IMR-90 (cell line): ENCODE measurements around the gene GMNC. TPM values are rescaled to one million over a fixed set of nuclear protein-coding genes. Genes with fewer than 3 reads are reported as not detected.

Experiments used
- ATAC-seq: fragments of 200-7000 bp; cut with Tn5 transposase; 2 replicates; pipeline ENCODE4 v1.9.1; 2020; ENCODE audit warnings: low read depth, mild to moderate bottlenecking, moderate library complexity
- BruUV-seq: library from RNA; stranded (reverse); fragments of 400-500 nt; replicated peaks from 2 replicates; lab custom pipeline; 2021; lab: Mats Ljungman, UMichigan
- CTCF ChIA-PET: fragments of 300-600 bp; formaldehyde crosslinking; extraction: SDS; loops from one replicate; lab custom pipeline; 2021; ENCODE audit warnings: antibody characterized with exemption; lab: Yijun Ruan, JAX
- POLR2A ChIA-PET: fragments of 300-600 bp; sonication (Branson Sonifier 250); formaldehyde crosslinking; loops from one replicate; lab custom pipeline; 2022; ENCODE audit warnings: antibody characterized with exemption; ENCODE audit not compliant: unreplicated experiment; lab: Charles Lee
- DNase-seq: peaks from one replicate; pipeline ENCODE4 v3.0.0; 2013
- H2AFZ ChIP-seq: replicated peaks from 2 replicates; pipeline ENCODE3; 2013; ENCODE audit warnings: low read length, mild to moderate bottlenecking; ENCODE audit not compliant: poor library complexity
- H2AK5ac ChIP-seq: 2 replicates; pipeline ENCODE4 v1.6.1; 2013; ENCODE audit warnings: low read depth, low read length, inconsistent platforms
- H2AK9ac ChIP-seq: replicated peaks from 2 replicates; pipeline ENCODE3; 2013; ENCODE audit warnings: mild to moderate bottlenecking, low read depth, low read length, moderate library complexity; ENCODE audit not compliant: poor library complexity
- H2BK120ac ChIP-seq: 2 replicates; pipeline ENCODE4 v1.6.1; 2013; ENCODE audit warnings: low read depth, low read length, inconsistent platforms
- H2BK15ac ChIP-seq: 3 replicates; pipeline ENCODE4 v1.6.1; 2013; ENCODE audit warnings: low read depth, low read length, inconsistent platforms
- H2BK20ac ChIP-seq: 2 replicates; pipeline ENCODE4 v1.6.1; 2013; ENCODE audit warnings: low read depth, mild to moderate bottlenecking, inconsistent platforms, low read length, moderate library complexity
- H2BK5ac ChIP-seq: 2 replicates; pipeline ENCODE4 v1.6.1; 2013; ENCODE audit warnings: mild to moderate bottlenecking, low read depth, low read length, inconsistent platforms; ENCODE audit not compliant: poor library complexity, severe bottlenecking
- H3K14ac ChIP-seq: replicated peaks from 2 replicates; pipeline ENCODE4 v1.6.1; 2013; ENCODE audit warnings: low read depth, low read length, inconsistent platforms
- H3K18ac ChIP-seq: 2 replicates; pipeline ENCODE4 v1.6.1; 2013; ENCODE audit warnings: low read depth, low read length, control low read depth
- H3K23ac ChIP-seq: 2 replicates; pipeline ENCODE4 v1.6.1; 2013; ENCODE audit warnings: low read depth, low read length, inconsistent platforms
- H3K27ac ChIP-seq: 2 replicates; pipeline ENCODE4 v1.5.1; 2013; ENCODE audit warnings: mild to moderate bottlenecking, control low read depth, low read length; ENCODE audit not compliant: insufficient read depth
- H3K27me3 ChIP-seq: 2 replicates; pipeline ENCODE4 v1.6.1; 2013; ENCODE audit warnings: low read length; ENCODE audit not compliant: control insufficient read depth, insufficient read depth
- H3K36me3 ChIP-seq: 2 replicates; pipeline ENCODE4 v1.6.1; 2013; ENCODE audit warnings: low read length, mixed read lengths; ENCODE audit not compliant: control insufficient read depth, insufficient read depth
- H3K4ac ChIP-seq: 2 replicates; pipeline ENCODE4 v1.6.1; 2013; ENCODE audit warnings: low read depth, low read length, inconsistent platforms
- H3K4me1 ChIP-seq: 2 replicates; pipeline ENCODE4 v1.6.1; 2013; ENCODE audit warnings: low read length, mixed read lengths; ENCODE audit not compliant: control insufficient read depth, insufficient read depth
- H3K4me2 ChIP-seq: 2 replicates; pipeline ENCODE4 v1.6.1; 2013; ENCODE audit warnings: low read depth, mild to moderate bottlenecking, control low read depth, low read length, moderate library complexity
- H3K4me3 ChIP-seq: 2 replicates; pipeline ENCODE4 v1.5.1; 2013; ENCODE audit warnings: low read depth, mild to moderate bottlenecking, control low read depth, low read length, moderate library complexity; ENCODE audit not compliant: insufficient read depth
- H3K56ac ChIP-seq: 2 replicates; pipeline ENCODE4 v1.6.1; 2013; ENCODE audit warnings: low read length, inconsistent platforms; ENCODE audit not compliant: insufficient read depth; ENCODE audit errors: extremely low read depth
- H3K79me1 ChIP-seq, 2 experiments: 2 replicates each; pipeline ENCODE4 v1.6.1; 2013; ENCODE audit warnings: low read length in 2 of 2, inconsistent platforms in 1 of 2, low read depth in 1 of 2
- H3K9ac ChIP-seq: 2 replicates; pipeline ENCODE4 v1.6.1; 2013; ENCODE audit warnings: low read depth, low read length, control low read depth
- H3K9me1 ChIP-seq: 2 replicates; pipeline ENCODE4 v1.6.1; 2013; ENCODE audit warnings: low read length, inconsistent platforms; ENCODE audit not compliant: insufficient read depth
- H3K9me3 ChIP-seq: 2 replicates; pipeline ENCODE4 v1.6.1; 2013; ENCODE audit warnings: low read length; ENCODE audit not compliant: control insufficient read depth, insufficient read depth
- H4K20me1 ChIP-seq: 2 replicates; pipeline ENCODE4 v1.6.1; 2013; ENCODE audit warnings: low read length, inconsistent platforms; ENCODE audit not compliant: insufficient read depth
- H4K5ac ChIP-seq: 2 replicates; pipeline ENCODE4 v1.6.1; 2013; ENCODE audit warnings: mild to moderate bottlenecking, low read depth, low read length, control low read depth
- H4K8ac ChIP-seq, 2 experiments: 2 replicates each; pipeline ENCODE4 v1.6.1; 2013; ENCODE audit warnings: low read depth in 2 of 2, low read length in 2 of 2, control low read depth in 1 of 2, inconsistent platforms in 1 of 2
- H4K91ac ChIP-seq: 2 replicates; pipeline ENCODE4 v1.6.1; 2013; ENCODE audit warnings: low read depth, low read length, inconsistent platforms; ENCODE audit not compliant: insufficient read depth
- CHD1 ChIP-seq: IDR thresholded peaks from 2 replicates; pipeline ENCODE4 v1.6.1; 2012; ENCODE audit warnings: low read depth, low read length, improper control_type of control experiment
- CTCF ChIP-seq: conservative IDR thresholded peaks from 2 replicates; pipeline ENCODE4 v1.5.1; 2012; ENCODE audit warnings: mild to moderate bottlenecking, low read depth, low read length, improper control_type of control experiment
- FOS ChIP-seq: fragments of 150-350 bp; IDR thresholded peaks from 2 replicates; pipeline ENCODE4 v1.6.1; 2016; ENCODE audit warnings: low read depth, low read length
- MAZ ChIP-seq: IDR thresholded peaks from 2 replicates; pipeline ENCODE4 v1.6.1; 2012; ENCODE audit warnings: low read depth, mild to moderate bottlenecking, low read length, improper control_type of control experiment, moderate library complexity, borderline replicate concordance
- MXI1 ChIP-seq: IDR thresholded peaks from 2 replicates; pipeline ENCODE4 v1.6.1; 2012; ENCODE audit warnings: low read depth, mild to moderate bottlenecking, low read length, moderate library complexity, borderline replicate concordance
- POLR2A ChIP-seq: IDR thresholded peaks from 2 replicates; pipeline ENCODE4 v1.6.1; 2012; ENCODE audit warnings: mild to moderate bottlenecking, low read depth, low read length
- RAD21 ChIP-seq: IDR thresholded peaks from 2 replicates; pipeline ENCODE4 v1.6.1; 2012; ENCODE audit warnings: low read length, improper control_type of control experiment
- RCOR1 ChIP-seq: IDR thresholded peaks from 2 replicates; pipeline ENCODE4 v1.6.1; 2012; ENCODE audit warnings: mild to moderate bottlenecking, low read length, improper control_type of control experiment; ENCODE audit not compliant: insufficient replicate concordance
- SMC3 ChIP-seq: fragments of 150-350 bp; IDR thresholded peaks from 2 replicates; pipeline ENCODE4 v1.6.1; 2016; ENCODE audit warnings: low read depth, mild to moderate bottlenecking, antibody characterized with exemption, low read length, moderate library complexity
- dilution Hi-C: fragments of 300-500 bp; cut with HindIII; formaldehyde crosslinking; loops from one replicate; pipeline ENCODE4 v1.14.3; 2018; ENCODE audit warnings: low sequenced_read_pairs; ENCODE audit not compliant: unreplicated experiment
- in situ Hi-C: fragments of 300-500 bp; cut with MboI; formaldehyde crosslinking; loops from 3 replicates; pipeline ENCODE4 v1.14.3; 2019; ENCODE audit warnings: low sequenced_read_pairs, inconsistent platforms, mixed read lengths
- intact Hi-C: fragments of 100-400 bp; cut with micrococcal nuclease; formaldehyde crosslinking; loops from 2 replicates; pipeline ENCODE4 v1.10.0; 2022
- polyA plus RNA-seq, 3 experiments: library from polyadenylated mRNA; depleted of rRNA; stranded (reverse); fragments of >200 nt; gene quantifications; 2 replicates each; pipeline ENCODE4 v1.2.3, GENCODE V29; 2012; ENCODE audit warnings: low replicate concordance in 1 of 3
- total RNA-seq: library from RNA; depleted of rRNA; stranded (reverse); fragments of >200 nt; gene quantifications from 2 replicates; pipeline ENCODE4 v1.2.3, GENCODE V29; 2012

Gene GMNC
- total and polyA plus RNA-seq, 2 of the 4 experiments (the other 2 are of a cell fraction) = 0.15 to 0.18 TPM

- no peak overlapping the region for H2AFZ ChIP-seq
- H2AK5ac ChIP-seq = no peak overlapping the region
- in situ Hi-C loops (no loop called here), dilution Hi-C loops (no loop called here), intact Hi-C loops (no loop called here)
- no peak overlapping the region for H3K9ac ChIP-seq
- H2BK5ac ChIP-seq = no peak overlapping the region
- no peak overlapping the region for H2BK120ac ChIP-seq
- no peak overlapping the region for H3K23ac ChIP-seq
- no peaks in the 10 kb centered on the region for H3K9me3 ChIP-seq
- no peak overlapping the region for H3K4me2 ChIP-seq
- DNase-seq = no peak
- H3K18ac ChIP-seq = no peak overlapping the region
- no peak overlapping the region for H2BK15ac ChIP-seq
- peaks cover 2% of the 10 kb centered on the region for H3K27me3 ChIP-seq
- no TSS peak for BruUV-seq
- no peaks in the 10 kb centered on the region for H3K36me3 ChIP-seq
- no peak overlapping the region for H2AK9ac ChIP-seq
- H3K4me1 ChIP-seq = no peaks in the 10 kb centered on the region
- no peak overlapping the region for H2BK20ac ChIP-seq
- CTCF ChIA-PET = no interaction called here
- H4K5ac ChIP-seq = no peak overlapping the region
- no peak overlapping the region for H4K91ac ChIP-seq
- no peaks in the 10 kb centered on the region for H4K20me1 ChIP-seq
- POLR2A ChIA-PET = interaction anchor here (0.6 kb wide), 1 partner anchor 156 kb away, joined by 5 read pairs; no protein-coding TSS in a partner anchor
- no peak overlapping the region for H3K27ac ChIP-seq
- no peak for TF ChIP-seq FOS
- no peak for TF ChIP-seq CHD1
- no peak for TF ChIP-seq RCOR1
- no peak for TF ChIP-seq CTCF
- no peak for TF ChIP-seq MAZ
- no peak for TF ChIP-seq POLR2A
- no peak for TF ChIP-seq MXI1
- TF ChIP-seq SMC3 = no peak
- no peak for TF ChIP-seq RAD21
- ATAC-seq = no peak
- no peak overlapping the region for H3K4ac ChIP-seq
- no peak overlapping the region for H3K14ac ChIP-seq
- no peak overlapping the region for H3K56ac ChIP-seq
- peaks cover 2% of the 10 kb centered on the region; the same call in 1 of the 2 replicates for H3K9me1 ChIP-seq
- no peaks in the 10 kb centered on the region for H3K79me1 ChIP-seq
- no peak overlapping the region for H4K8ac ChIP-seq
- H3K4me3 ChIP-seq = no peak overlapping the region
These were observed 1.5 kb upstream of the GMNC start for GRCh38 chr3:190864002-190864401.
